IMR-90 (cell line): ENCODE results near the gene DLL1. TPM values are rescaled to one million over a fixed set of nuclear protein-coding genes. Genes with fewer than 3 reads are reported as not detected.

Source experiments
- ATAC-seq: fragments of 200-7000 bp; cut with Tn5 transposase; 2 replicates; pipeline ENCODE4 v1.9.1; 2020; ENCODE audit warnings: low read depth, mild to moderate bottlenecking, moderate library complexity
- BruUV-seq: library from RNA; stranded (reverse); fragments of 400-500 nt; replicated peaks from 2 replicates; lab custom pipeline; 2021; lab: Mats Ljungman, UMichigan
- CTCF ChIA-PET: fragments of 300-600 bp; formaldehyde crosslinking; extraction: SDS; loops from one replicate; lab custom pipeline; 2021; ENCODE audit warnings: antibody characterized with exemption; lab: Yijun Ruan, JAX
- POLR2A ChIA-PET: fragments of 300-600 bp; sonication (Branson Sonifier 250); formaldehyde crosslinking; loops from one replicate; lab custom pipeline; 2022; ENCODE audit warnings: antibody characterized with exemption; ENCODE audit not compliant: unreplicated experiment; lab: Charles Lee
- DNase-seq: peaks from one replicate; pipeline ENCODE4 v3.0.0; 2013
- H2AFZ ChIP-seq: replicated peaks from 2 replicates; pipeline ENCODE3; 2013; ENCODE audit warnings: low read length, mild to moderate bottlenecking; ENCODE audit not compliant: poor library complexity
- H2AK5ac ChIP-seq: 2 replicates; pipeline ENCODE4 v1.6.1; 2013; ENCODE audit warnings: low read depth, low read length, inconsistent platforms
- H2AK9ac ChIP-seq: replicated peaks from 2 replicates; pipeline ENCODE3; 2013; ENCODE audit warnings: mild to moderate bottlenecking, low read depth, low read length, moderate library complexity; ENCODE audit not compliant: poor library complexity
- H2BK120ac ChIP-seq: 2 replicates; pipeline ENCODE4 v1.6.1; 2013; ENCODE audit warnings: low read depth, low read length, inconsistent platforms
- H2BK15ac ChIP-seq: 3 replicates; pipeline ENCODE4 v1.6.1; 2013; ENCODE audit warnings: low read depth, low read length, inconsistent platforms
- H2BK20ac ChIP-seq: 2 replicates; pipeline ENCODE4 v1.6.1; 2013; ENCODE audit warnings: low read depth, mild to moderate bottlenecking, inconsistent platforms, low read length, moderate library complexity
- H2BK5ac ChIP-seq: 2 replicates; pipeline ENCODE4 v1.6.1; 2013; ENCODE audit warnings: mild to moderate bottlenecking, low read depth, low read length, inconsistent platforms; ENCODE audit not compliant: poor library complexity, severe bottlenecking
- H3K14ac ChIP-seq: replicated peaks from 2 replicates; pipeline ENCODE4 v1.6.1; 2013; ENCODE audit warnings: low read depth, low read length, inconsistent platforms
- H3K18ac ChIP-seq: 2 replicates; pipeline ENCODE4 v1.6.1; 2013; ENCODE audit warnings: low read depth, low read length, control low read depth
- H3K23ac ChIP-seq: 2 replicates; pipeline ENCODE4 v1.6.1; 2013; ENCODE audit warnings: low read depth, low read length, inconsistent platforms
- H3K27ac ChIP-seq: 2 replicates; pipeline ENCODE4 v1.5.1; 2013; ENCODE audit warnings: mild to moderate bottlenecking, control low read depth, low read length; ENCODE audit not compliant: insufficient read depth
- H3K27me3 ChIP-seq: 2 replicates; pipeline ENCODE4 v1.6.1; 2013; ENCODE audit warnings: low read length; ENCODE audit not compliant: control insufficient read depth, insufficient read depth
- H3K36me3 ChIP-seq: 2 replicates; pipeline ENCODE4 v1.6.1; 2013; ENCODE audit warnings: low read length, mixed read lengths; ENCODE audit not compliant: control insufficient read depth, insufficient read depth
- H3K4ac ChIP-seq: 2 replicates; pipeline ENCODE4 v1.6.1; 2013; ENCODE audit warnings: low read depth, low read length, inconsistent platforms
- H3K4me1 ChIP-seq: 2 replicates; pipeline ENCODE4 v1.6.1; 2013; ENCODE audit warnings: low read length, mixed read lengths; ENCODE audit not compliant: control insufficient read depth, insufficient read depth
- H3K4me2 ChIP-seq: 2 replicates; pipeline ENCODE4 v1.6.1; 2013; ENCODE audit warnings: low read depth, mild to moderate bottlenecking, control low read depth, low read length, moderate library complexity
- H3K4me3 ChIP-seq: 2 replicates; pipeline ENCODE4 v1.5.1; 2013; ENCODE audit warnings: low read depth, mild to moderate bottlenecking, control low read depth, low read length, moderate library complexity; ENCODE audit not compliant: insufficient read depth
- H3K56ac ChIP-seq: 2 replicates; pipeline ENCODE4 v1.6.1; 2013; ENCODE audit warnings: low read length, inconsistent platforms; ENCODE audit not compliant: insufficient read depth; ENCODE audit errors: extremely low read depth
- H3K79me1 ChIP-seq, 2 experiments: 2 replicates each; pipeline ENCODE4 v1.6.1; 2013; ENCODE audit warnings: low read length in 2 of 2, inconsistent platforms in 1 of 2, low read depth in 1 of 2
- H3K9ac ChIP-seq: 2 replicates; pipeline ENCODE4 v1.6.1; 2013; ENCODE audit warnings: low read depth, low read length, control low read depth
- H3K9me1 ChIP-seq: 2 replicates; pipeline ENCODE4 v1.6.1; 2013; ENCODE audit warnings: low read length, inconsistent platforms; ENCODE audit not compliant: insufficient read depth
- H3K9me3 ChIP-seq: 2 replicates; pipeline ENCODE4 v1.6.1; 2013; ENCODE audit warnings: low read length; ENCODE audit not compliant: control insufficient read depth, insufficient read depth
- H4K20me1 ChIP-seq: 2 replicates; pipeline ENCODE4 v1.6.1; 2013; ENCODE audit warnings: low read length, inconsistent platforms; ENCODE audit not compliant: insufficient read depth
- H4K5ac ChIP-seq: 2 replicates; pipeline ENCODE4 v1.6.1; 2013; ENCODE audit warnings: mild to moderate bottlenecking, low read depth, low read length, control low read depth
- H4K8ac ChIP-seq, 2 experiments: 2 replicates each; pipeline ENCODE4 v1.6.1; 2013; ENCODE audit warnings: low read depth in 2 of 2, low read length in 2 of 2, control low read depth in 1 of 2, inconsistent platforms in 1 of 2
- H4K91ac ChIP-seq: 2 replicates; pipeline ENCODE4 v1.6.1; 2013; ENCODE audit warnings: low read depth, low read length, inconsistent platforms; ENCODE audit not compliant: insufficient read depth
- CEBPB ChIP-seq: IDR thresholded peaks from 2 replicates; pipeline ENCODE4 v1.6.1; 2012; ENCODE audit warnings: low read depth, low read length, improper control_type of control experiment
- FOS ChIP-seq: fragments of 150-350 bp; IDR thresholded peaks from 2 replicates; pipeline ENCODE4 v1.6.1; 2016; ENCODE audit warnings: low read depth, low read length
- NFE2L2 ChIP-seq: fragments of 150-350 bp; IDR thresholded peaks from 2 replicates; pipeline ENCODE4 v1.6.1; 2016; ENCODE audit warnings: low read depth, mild to moderate bottlenecking, low read length
- POLR2A ChIP-seq: IDR thresholded peaks from 2 replicates; pipeline ENCODE4 v1.6.1; 2012; ENCODE audit warnings: mild to moderate bottlenecking, low read depth, low read length
- RAD21 ChIP-seq: IDR thresholded peaks from 2 replicates; pipeline ENCODE4 v1.6.1; 2012; ENCODE audit warnings: low read length, improper control_type of control experiment
- RFX5 ChIP-seq: IDR thresholded peaks from 2 replicates; pipeline ENCODE4 v1.8.0; 2012; ENCODE audit warnings: low read depth, mild to moderate bottlenecking, low read length, moderate library complexity
- SMC3 ChIP-seq: fragments of 150-350 bp; IDR thresholded peaks from 2 replicates; pipeline ENCODE4 v1.6.1; 2016; ENCODE audit warnings: low read depth, mild to moderate bottlenecking, antibody characterized with exemption, low read length, moderate library complexity
- WGBS, 2 experiments: methylation state at CpG; one replicate each; pipeline versions ENCODE4 v1.1.5 to v1.1.7; 2013; ENCODE audit warnings: missing lambda C conversion rate in 2 of 2; ENCODE audit not compliant: insufficient read length in 1 of 2; ENCODE audit errors: extremely low coverage in 2 of 2; 5-methylcytosine and 5-hydroxymethylcytosine counted together
- dilution Hi-C: fragments of 300-500 bp; cut with HindIII; formaldehyde crosslinking; loops from one replicate; pipeline ENCODE4 v1.14.3; 2018; ENCODE audit warnings: low sequenced_read_pairs; ENCODE audit not compliant: unreplicated experiment
- in situ Hi-C: fragments of 300-500 bp; cut with MboI; formaldehyde crosslinking; loops from 3 replicates; pipeline ENCODE4 v1.14.3; 2019; ENCODE audit warnings: low sequenced_read_pairs, inconsistent platforms, mixed read lengths
- intact Hi-C: fragments of 100-400 bp; cut with micrococcal nuclease; formaldehyde crosslinking; loops from 2 replicates; pipeline ENCODE4 v1.10.0; 2022
- polyA plus RNA-seq, 3 experiments: library from polyadenylated mRNA; depleted of rRNA; stranded (reverse); fragments of >200 nt; gene quantifications; 2 replicates each; pipeline ENCODE4 v1.2.3, GENCODE V29; 2012; ENCODE audit warnings: low replicate concordance in 1 of 3
- total RNA-seq: library from RNA; depleted of rRNA; stranded (reverse); fragments of >200 nt; gene quantifications from 2 replicates; pipeline ENCODE4 v1.2.3, GENCODE V29; 2012
- TF ChIP-seq, protein P1 (sequence below): fragments of 150-350 bp; IDR thresholded peaks from 2 replicates; pipeline ENCODE4 v1.6.1; 2017; ENCODE audit warnings: mild to moderate bottlenecking, antibody characterized with exemption, low read length, low read depth

DLL1 gene
- total and polyA plus RNA-seq, 2 of the 4 experiments (the other 2 are of a cell fraction): under 0.01 to 0.31 TPM

GRCh38 chr6:170291271-170292110, 613 bp upstream of the DLL1 start:
- ChIA-PET CTCF (interaction anchor here (1.5 to 1.8 kb wide), 2 partner anchors 232 to 460 kb away, joined by 3 to 9 read pairs; no protein-coding TSS in a partner anchor), POLR2A (no interaction called here)
- Histone ChIP-seq H3K4ac (no peak overlapping the region), H2BK20ac (no peak overlapping the region), H3K27ac (no peak overlapping the region), H3K4me2 (peak overlapping the region; percentile 4), H4K5ac (no peak overlapping the region), H3K4me1 (peaks cover 4% of the 10 kb centered on the region; the same call in 1 of the 2 replicates), H3K9ac (no peak overlapping the region), H3K36me3 (no peaks in the 10 kb centered on the region), H3K79me1 (no peaks in the 10 kb centered on the region), H2AFZ (peak overlapping the region; percentile 80), H2BK120ac (no peak overlapping the region), H3K9me3 (peaks cover 4% of the 10 kb centered on the region; the same call in 1 of the 2 replicates), H2BK5ac (no peak overlapping the region), H3K56ac (no peak overlapping the region), H4K91ac (no peak overlapping the region), H3K4me3 (peak overlapping the region; percentile 26), H3K14ac (no peak overlapping the region), H4K20me1 (no peaks in the 10 kb centered on the region; the same call in 1 of the 2 replicates), H3K27me3 (peaks cover 85% of the 10 kb centered on the region), H3K23ac (no peak overlapping the region), H3K9me1 (peaks cover 4% of the 10 kb centered on the region; the same call in 1 of the 2 replicates), H2BK15ac (no peak overlapping the region), H3K18ac (no peak overlapping the region), H4K8ac (no peak overlapping the region), H2AK9ac (no peak overlapping the region), H2AK5ac (no peak overlapping the region)
- BruUV-seq: no TSS peak
- DNase-seq (no peak), ATAC-seq (no peak; the same call in 1 of the 2 replicates)
- intact Hi-C loops: loop anchor here (5.0 to 10.0 kb wide), 2 partner anchors 241 to 457 kb away; no protein-coding TSS in a partner anchor
- in situ Hi-C loops: no loop called here
- TF ChIP-seq, protein P1, sequence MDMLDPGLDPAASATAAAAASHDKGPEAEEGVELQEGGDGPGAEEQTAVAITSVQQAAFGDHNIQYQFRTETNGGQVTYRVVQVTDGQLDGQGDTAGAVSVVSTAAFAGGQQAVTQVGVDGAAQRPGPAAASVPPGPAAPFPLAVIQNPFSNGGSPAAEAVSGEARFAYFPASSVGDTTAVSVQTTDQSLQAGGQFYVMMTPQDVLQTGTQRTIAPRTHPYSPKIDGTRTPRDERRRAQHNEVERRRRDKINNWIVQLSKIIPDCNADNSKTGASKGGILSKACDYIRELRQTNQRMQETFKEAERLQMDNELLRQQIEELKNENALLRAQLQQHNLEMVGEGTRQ: no peak
- TF ChIP-seq RAD21: no peak
- no peak for TF ChIP-seq NFE2L2
- TF ChIP-seq SMC3: no peak
- TF ChIP-seq RFX5: no peak
- no peak for TF ChIP-seq FOS
- TF ChIP-seq POLR2A: no peak
- TF ChIP-seq CEBPB: no peak
- dilution Hi-C loops: no loop called here
- WGBS, 2 experiments: 3% methylated on average over 6 of the region's 87 CpGs; no CpG with 5 or more reads in 1 of the 2 experiments
